MV-4-11 (cell line): ENCODE data around the gene SYN1.

ENCODE experiments used
- DNase-seq: peaks from one replicate; lab custom pipeline; 2025; lab: John Stamatoyannopoulos, UW

SYN1 gene

DNA sequence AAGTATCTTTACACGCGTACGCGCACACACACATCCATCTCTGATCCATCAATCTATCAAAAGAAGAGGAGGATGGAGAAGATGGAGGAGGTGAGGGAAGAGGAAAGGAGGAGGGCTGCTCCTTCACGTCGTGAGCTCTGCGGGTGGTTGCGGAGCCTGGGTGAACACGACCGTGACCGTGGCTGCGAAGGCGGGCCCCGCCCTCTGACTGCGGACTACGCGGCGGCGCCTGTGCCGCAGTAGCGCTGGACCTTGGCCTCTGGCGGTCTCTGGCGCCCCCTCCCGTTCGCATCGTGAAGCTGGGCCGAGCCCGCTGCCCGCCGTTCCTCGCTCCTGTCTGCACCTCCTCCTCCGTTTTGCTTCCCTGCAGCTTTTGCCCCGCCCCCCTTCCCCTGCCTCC lies 96.4 kb downstream of the SYN1 start:
- DNase-seq: peak; percentile 35
